Left renal cortex interstitium (tissue), 4 donors: ENCODE results near the gene SPAG9. TPM values are rescaled to one million over a fixed set of nuclear protein-coding genes. Genes with fewer than 3 reads are reported as not detected.
A peak's percentile ranks its signal among the peaks of the same experiment; 100 is the strongest.

Source experiments
- DNase-seq, 4 donors: peaks; one replicate each; pipeline ENCODE4 v3.0.0-alpha.2; 2013; ENCODE audit warnings: low read depth in 4 of 4, low spot score in 2 of 4, missing footprints in 1 of 4
- polyA plus RNA-seq, 4 donors: library from polyadenylated mRNA; unstranded; fragments of 120-200 nt; gene quantifications; one replicate each; pipeline ENCODE4 v1.2.1, GENCODE V29; 2013; ENCODE audit not compliant: insufficient read length in 4 of 4

SPAG9 gene
- polyA plus RNA-seq, 4 donors, result 76.5 to 136 (median 106) TPM

DNA sequence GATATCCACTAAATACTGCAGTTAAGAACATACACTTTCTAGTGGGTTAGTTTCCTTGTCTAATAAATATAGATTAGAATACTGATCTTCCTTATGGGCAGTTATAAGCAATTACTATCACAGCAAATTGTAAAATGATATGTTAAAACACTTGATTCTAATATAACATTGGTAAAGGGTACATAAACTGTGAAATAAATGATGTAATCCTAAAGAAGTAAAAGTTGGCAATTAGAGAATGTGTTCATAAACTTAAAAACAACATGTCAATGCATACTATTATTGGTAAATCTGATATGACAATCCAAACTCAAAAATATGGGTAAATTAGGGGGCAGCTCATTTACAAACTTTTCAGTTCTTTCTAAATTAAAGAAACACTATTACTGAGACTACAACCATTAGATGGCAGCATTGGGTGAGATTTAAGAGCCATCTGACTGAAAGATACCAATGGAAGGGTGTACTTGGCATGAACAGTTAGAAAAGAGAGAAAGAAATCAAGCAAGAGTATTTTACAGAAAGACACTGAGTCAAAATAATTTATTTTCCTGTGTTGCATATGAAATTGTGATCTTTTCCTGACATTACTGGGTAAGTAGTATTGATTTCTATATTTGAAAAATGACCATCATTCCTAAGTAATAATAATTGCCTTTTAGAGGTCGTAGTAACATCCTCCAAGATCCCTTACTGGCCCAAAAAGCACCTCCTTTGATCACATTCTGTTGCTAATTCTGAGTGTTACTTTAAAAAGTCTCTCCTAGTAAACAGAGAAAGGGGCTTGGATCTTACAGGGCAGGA is 119.6 kb downstream of the SPAG9 start:
- peak in 1 of 4 donors; percentile 60 for DNase-seq

DNA sequence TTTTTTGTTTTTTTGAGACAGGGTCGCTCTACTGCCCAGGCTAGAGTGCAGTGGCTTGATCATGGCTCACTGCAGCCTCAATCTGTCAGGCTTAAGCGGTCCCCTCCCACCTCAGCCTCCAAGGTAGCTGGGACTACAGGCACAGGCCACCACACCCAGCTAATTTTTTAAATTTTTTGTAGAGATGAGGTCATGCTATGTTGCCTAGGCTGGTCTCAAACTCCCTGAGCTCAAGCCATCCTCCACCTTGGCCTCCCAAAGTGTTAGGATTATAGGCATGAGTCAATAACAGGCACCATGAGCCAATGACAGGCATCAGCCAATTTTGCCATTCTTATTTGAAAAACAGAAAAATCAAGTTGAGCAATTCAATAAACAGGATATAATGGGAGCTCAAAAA is 125.0 kb downstream of the SPAG9 start:
- DNase-seq, result no peak

DNA sequence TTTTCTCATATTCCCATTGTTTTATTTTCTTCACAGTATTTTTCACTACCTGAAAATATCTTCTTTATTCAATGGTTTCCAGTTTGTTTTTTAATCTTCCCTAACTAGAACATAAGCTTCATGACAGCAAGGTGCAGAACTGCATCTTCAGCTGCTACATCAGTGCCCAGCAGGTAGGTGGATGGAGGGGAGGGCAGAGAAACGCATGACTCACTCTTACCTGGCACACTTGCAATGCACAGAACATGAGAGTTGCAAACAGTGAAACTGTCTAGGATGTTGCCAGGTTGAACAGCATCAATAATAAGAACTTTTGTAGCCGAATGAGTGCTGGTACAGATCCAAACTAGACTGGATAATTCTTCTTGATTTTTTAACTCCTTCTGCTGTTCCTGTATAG is 127.1 kb downstream of the SPAG9 start:
- no peak for DNase-seq

DNA sequence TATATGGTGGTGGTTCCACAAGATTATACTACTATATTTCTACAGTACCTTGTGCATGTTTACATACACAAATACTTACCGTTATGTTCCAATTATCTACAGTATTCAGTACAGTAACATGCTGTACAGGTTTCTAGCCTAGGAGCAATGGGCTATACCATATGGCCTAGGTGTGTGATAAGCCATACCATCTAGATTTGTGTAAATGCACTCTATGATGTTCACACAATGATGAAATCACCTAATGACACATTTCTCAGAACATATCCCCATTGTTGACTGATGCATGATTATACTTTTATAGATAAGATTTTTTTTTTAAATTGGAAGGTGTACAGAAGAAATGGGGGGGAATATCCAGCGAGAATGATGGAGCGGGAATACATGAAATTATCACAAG is 131.5 kb downstream of the SPAG9 start:
- no peak for DNase-seq

DNA sequence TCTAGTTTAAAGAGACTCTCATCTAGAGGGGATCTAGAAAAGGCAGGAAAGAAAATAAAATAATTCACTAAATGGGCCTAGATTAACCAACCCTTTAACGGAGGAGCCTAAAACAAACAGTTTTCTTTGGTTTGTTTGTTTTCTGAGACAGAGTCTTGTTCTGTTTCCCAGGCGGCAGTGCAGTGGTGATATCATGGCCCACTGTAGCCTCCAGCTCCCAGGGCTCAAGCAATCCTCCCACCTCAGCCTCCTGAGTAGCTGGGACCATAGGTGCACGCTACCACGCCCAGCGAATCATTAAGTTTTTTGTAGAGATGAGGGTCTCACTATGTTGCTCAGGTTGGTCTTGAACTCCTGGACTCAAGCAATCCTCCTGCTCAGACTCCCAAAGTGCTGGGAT is 132.2 kb downstream of the SPAG9 start:
- no peak for DNase-seq

DNA sequence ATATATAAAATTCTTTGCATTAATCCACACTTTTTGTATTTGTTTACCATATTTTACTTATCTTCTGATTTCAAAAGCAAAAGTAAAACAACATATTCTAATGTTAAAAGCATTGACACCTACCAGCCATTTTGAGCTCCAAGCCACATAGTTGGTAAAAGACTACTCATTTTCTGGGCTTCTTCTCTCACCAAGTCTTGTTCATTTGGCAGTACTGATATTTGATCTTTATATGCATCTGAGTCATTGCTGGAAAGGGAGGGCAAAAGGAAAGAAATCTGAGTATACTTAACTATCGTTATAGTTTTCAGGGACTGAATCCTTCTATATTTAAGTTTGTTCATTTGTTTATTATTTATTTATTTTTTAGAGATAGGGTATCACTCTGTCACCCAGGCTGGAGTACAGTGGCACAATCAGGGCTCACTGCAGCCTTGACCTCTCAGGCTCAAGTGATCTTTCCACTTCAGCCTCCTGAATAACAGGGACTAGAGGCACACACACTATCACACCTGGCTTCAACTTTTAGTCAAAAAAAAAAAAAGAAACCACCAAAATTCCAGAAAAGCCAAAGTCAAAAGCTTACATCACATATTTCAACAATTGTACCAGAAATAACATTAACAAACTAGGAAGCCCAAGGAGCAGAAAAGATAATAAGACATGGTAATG is 133.5 kb downstream of the SPAG9 start:
- no peak for DNase-seq

DNA sequence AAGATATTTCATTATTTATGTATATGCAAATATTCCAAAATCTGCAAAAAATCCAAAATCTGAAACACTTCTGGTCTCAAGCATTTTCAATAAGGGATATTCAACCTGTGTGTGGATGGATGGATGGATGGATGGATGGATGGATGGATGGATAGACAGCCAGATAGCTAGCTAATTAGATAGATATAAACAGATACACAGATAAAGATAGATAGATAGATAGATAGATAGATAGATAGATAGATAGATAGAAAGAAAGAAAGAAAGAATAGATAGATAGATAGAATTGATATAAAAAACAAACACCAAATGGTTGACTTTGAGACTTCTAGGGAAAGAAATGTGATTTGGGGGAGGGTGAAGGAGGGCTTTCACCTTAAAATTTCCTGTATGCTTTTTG is 139.4 kb downstream of the SPAG9 start:
- no peak for DNase-seq

DNA sequence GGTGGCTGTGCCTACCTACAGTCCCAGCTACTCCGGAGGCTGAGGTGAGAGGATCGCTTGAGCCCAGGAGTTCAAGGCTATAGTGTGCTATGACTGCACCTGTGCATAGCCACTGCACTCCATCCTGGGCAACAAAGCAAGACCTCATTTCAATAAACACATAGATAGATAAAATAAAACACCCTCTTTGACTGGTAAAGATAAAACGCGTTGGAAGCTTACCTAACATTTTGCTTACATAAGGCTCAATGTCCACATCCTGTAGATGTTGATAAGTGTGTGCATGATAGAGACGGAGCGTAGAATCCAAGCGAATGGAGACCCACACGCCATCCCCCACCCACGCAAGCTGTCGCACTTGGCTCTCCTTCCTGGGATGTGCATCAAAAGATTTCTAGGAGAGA is 141.1 kb downstream of the SPAG9 start:
- DNase-seq, result no peak

DNA sequence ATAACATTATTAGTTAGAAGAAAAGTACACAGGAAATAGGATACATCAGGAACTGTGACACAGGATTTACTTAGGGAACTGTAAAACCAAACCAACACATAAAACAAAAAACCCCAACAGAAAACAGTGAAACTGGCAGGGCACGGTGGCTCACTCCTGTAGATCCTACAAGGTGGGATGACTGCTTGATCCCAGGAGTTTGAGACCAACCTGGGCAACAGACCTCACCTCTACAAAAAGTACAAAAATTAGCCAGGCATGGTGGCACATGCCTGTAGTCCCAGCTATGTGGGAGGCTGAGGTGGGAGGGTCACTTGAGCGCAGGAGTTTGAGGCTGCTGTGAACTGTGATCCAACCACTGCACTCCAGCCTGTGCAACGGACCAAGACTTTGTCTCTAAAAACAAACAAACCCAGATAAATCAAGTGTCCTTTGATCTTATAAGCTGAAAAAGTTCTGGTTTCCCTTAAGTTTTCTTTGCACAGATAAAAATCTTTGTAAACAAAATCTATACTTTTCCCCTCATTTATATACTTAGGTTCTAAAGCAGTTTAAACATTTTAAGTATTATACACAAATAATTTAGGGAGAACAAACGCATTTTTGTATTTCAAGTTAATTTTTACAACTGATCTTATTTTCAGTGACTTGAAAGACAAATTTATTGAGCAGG is 143.0 kb downstream of the SPAG9 start:
- DNase-seq, result no peak

DNA sequence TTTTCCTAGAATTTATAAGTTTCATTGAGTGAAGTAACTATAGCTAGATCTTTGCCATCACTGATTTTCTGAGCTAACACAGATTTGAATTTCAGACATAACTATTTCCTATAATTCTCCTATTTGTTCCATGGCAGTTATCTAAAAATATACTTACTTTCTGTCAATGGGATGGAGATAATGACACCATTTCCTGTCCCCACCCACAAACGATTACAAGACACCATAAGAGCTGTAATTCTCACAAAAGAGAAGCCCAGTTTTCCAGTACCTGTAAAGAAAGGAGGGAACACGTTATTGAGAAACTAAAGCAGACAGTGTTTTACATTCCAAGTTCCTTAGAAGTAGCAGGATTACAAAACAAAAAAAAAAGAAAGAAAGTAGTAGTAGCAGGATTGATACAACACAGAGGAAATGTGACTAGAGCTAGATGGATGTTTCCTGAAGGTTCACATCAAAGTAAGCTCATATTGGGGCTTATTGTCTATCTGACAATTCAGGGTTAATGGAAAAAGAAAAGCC is 143.7 kb downstream of the SPAG9 start:
- DNase-seq, result no peak

DNA sequence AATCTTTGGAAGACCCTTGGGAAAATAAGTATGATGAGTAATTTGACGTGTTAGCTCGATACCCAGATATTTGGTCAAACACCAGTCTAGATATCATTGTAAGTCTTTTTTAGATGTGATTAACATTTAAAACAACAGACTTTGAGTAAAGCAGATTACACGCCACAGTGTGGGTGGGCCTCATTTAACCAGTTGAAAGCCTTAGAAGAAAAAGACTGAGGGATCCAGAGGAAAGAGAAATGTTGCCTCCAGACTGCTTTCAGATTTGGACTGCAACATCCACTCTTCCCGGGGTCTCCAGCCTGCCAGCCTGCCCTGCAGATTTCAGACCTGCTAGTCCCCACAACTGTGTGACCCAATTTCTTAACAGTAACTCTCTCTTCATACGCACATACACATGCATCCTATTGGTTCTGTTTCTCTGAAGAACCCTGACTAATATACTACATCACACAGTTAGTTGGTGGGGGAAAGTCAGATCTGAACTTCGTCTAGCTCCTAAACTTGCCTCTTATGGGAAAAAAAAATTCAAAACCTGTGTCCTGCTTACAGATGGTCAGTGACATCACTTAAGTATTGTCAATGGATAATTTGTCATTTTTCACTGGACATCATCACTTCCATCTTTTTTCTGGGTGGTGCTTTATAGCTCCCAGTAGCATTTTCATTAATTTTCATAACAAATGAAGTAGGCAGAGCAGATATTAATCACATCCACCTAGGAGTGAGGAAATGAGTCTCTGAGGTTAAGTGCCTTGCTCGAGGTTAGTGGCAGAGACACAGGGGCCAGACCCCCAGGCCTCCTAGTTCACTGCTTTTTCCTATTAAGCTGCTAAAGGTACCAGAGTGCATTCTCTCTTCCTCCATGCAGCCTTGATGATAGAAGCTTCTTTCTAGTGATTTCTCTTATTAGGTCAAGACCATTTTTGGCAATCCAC is 146.8 kb downstream of the SPAG9 start:
- DNase-seq, result no peak

DNA sequence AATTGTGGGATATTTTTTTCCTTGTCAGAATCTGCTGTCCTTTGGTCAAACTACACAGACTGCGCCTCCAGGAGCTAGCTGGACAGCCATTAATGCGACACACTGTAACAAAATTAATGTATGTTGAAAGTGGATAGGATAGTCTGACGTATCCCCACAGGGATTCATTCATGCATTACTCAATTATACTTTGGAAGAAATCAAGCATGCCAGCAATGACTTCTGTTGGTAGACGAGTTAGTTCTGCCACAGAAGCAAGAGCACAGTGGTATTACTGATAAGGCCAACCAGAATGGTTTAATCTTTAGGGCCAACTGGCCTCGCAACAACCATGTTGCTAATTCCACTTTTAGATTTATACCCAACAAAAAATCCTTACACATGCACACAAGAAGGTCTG is 148.1 kb downstream of the SPAG9 start:
- DNase-seq, result no peak

DNA sequence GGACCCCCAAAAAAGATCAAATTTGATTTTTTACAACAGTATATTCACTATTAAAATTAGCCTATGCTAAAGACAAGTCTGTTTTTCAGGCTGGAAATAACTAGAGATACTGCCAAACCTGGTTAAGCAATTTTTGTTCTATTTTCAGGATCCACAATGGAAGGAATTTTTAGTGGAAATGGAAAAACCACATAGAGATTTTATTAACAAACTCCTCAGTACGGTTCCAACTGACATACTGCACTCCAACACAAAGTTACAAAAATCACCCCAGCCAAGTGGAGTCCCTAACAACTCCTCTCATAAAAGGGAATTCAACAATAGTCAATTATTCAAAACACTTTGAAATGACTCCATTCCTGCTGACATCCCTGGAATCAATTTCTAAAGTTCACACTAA is 152.9 kb downstream of the SPAG9 start:
- no peak for DNase-seq

DNA sequence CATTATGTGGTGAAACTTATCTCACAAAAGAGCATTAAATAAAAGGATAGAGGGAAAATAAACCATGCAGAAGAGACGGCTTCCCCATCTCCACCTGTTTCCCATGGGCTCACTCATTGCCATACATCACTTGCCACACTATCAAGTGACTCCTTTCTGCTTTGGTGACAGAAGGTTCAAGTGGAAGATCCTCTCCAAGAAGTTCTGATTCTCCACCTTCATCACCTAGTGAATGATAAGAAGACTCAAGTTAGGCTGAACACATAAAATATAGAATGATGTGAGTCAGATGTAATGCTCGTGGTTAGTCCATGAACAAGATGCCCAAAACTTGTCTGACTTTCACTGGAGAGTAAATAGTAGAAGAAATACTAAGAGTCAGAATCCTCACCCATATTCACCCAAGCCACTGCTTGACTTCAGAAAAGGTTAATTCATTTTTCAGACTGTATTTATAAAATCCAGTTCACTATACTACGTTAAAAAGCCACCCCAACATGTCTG is 154.5 kb downstream of the SPAG9 start:
- DNase-seq, result no peak

DNA sequence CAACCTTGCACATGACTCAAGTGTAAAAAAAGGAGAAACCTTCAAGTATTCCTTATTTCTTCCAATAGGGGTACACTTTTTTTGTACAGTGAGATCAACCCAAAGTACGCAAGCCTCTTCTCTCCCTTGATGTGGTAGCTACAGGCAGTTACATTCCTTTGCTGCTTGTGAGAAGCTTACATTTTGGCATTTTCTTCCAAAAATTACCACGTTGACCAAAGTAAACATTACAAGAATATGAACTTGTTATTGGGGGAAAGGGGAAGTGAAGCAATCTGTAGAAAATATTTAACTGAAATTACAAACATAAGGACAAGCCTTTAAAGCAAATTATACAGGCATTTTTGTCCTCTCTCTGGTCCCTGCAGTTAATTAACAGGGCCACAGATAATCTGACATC is 157.5 kb downstream of the SPAG9 start:
- no peak for DNase-seq

DNA sequence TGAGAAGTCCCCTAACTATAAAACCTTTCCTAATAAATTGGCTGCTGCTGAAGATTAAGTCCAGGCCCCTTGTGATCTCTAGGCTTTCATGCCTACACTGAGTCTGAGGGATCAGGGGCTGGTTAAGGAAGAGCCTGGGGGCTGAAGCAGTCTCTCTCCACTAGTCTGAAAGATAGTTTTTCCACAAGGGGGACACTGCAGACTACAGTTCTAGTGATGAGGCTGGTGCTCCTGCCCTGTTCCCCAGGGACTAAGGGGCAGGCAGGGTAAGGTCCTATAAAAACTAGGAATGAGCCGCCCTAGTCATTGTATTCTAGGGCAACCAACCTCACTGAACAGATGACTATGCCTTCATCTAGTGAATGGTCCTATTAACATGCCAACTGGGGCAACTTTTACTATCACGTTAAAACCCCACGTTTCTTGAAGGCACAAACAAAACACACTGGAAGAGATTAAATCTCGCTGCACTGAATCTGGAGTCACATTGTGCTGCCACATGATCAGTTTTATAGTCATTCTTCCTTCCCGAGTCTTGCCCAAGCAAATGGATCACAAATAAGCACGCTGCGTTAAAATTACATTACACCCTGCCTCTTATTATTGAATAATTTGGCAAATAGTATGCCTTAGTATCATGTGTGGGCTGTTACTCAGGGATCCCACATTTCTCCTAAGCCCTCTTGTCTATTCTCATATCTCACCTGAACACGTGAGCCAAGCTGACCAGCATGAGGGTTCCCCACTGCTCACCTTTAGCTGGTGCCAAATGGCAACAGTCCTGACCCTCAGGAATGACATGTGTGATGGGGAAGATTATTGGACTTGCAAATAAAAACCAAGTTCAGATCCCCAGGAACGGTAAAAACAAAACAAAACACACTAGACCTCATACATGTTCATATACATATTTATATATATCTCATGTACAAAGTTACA is 159.1 kb downstream of the SPAG9 start:
- no peak for DNase-seq

DNA sequence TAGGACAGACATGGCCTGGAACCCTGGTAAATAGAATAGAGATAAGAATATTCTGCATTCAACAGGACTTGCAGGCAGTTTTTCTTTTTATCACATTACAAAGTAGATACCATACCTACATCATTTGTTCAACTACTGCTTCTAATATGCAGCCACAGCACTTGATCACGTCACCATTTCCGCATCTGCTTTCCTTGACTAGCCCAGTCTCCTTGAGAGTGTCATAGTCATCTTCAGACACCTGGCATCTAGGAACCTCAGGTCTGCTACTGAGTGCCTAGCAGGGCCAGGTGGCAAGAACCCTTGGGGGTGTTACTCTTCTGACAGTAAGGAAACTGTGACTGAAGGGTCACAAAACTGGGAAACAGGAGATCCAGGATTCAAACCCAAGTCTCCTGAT is 161.3 kb downstream of the SPAG9 start:
- DNase-seq, result no peak

DNA sequence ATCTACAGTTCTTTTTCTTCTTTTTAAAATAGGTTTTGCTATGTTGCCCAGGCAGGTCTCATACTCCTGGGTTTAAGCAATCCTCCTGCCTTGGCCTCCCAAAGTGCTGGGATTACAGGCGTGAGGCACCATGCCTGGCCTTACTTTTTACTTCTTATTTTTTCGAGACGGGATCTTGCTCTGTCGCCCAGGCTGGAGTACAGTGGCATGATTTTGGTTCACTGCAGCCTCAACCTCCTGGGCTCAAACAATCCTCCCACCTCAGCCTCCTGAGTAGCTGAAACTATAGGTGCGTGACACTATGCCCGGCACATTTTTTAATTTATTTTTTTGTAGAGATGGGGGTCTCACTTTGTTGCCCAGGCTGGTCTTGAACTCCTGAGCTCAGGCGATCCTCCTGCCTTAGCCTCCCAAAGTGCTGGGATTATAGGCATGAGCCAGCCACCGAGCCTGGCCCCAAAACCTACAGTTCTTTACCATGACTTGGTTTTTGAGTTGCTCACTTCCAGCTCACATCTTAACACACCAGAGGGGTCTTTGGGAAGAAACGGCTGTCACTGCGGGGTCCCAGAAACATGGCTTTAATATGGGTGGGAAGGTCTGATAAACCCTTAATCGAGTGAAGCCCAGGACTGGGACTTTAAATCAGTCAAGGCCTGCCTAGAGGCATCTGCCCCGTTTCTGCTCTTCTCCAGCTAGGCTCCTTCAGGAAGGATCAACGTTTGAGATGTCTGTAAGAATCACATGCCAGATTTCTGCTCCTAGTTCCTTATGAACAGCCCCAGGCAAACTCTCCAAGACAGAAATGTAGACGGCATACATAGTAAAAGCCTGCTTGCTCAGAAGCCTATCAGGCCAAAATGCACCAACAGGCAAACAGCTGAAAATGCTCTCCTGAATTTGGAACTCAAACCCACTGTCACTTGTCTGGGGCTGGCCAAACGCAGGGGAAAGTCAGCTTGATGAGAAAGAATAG is 162.8 kb downstream of the SPAG9 start:
- no peak for DNase-seq
